HEK293 (cell line): ENCODE results near the gene CYB5D1.

Experiments used
- CTCF ChIA-PET: fragments of 350-600 bp; formaldehyde crosslinking; extraction: SDS; loops from one replicate; lab custom pipeline; 2021; ENCODE audit warnings: antibody characterized with exemption; lab: Yijun Ruan, JAX
- POLR2A ChIA-PET: fragments of 300-600 bp; formaldehyde crosslinking; extraction: SDS; loops from one replicate; lab custom pipeline; 2020; ENCODE audit warnings: antibody characterized with exemption, inconsistent platforms; lab: Yijun Ruan, JAX
- H3K27ac ChIP-seq: fragments of 200-500 bp; sonication (Bioruptor generic); 2 replicates; pipeline ENCODE4 v1.5.1; 2014; ENCODE audit warnings: low read depth, low read length, control low read depth, inconsistent platforms; ENCODE audit errors: extremely low read depth
- H3K36me3 ChIP-seq, 2 experiments: fragments of 200-500 bp in 1 of 2; sonication (Bioruptor generic) in 1 of 2; 1 replicate in 1 of 2; 2 replicates in 1 of 2; pipeline ENCODE4 v1.5.1; 2014 to 2017; ENCODE audit warnings: inconsistent platforms in 2 of 2, low read length in 2 of 2; ENCODE audit not compliant: control insufficient read depth in 2 of 2, insufficient read depth in 1 of 2
- H3K4me1 ChIP-seq: fragments of 200-500 bp; sonication (Bioruptor generic); 2 replicates; pipeline ENCODE4 v1.5.1; 2014; ENCODE audit warnings: mild to moderate bottlenecking, low read length, inconsistent platforms; ENCODE audit not compliant: control insufficient read depth, insufficient read depth
- H3K4me3 ChIP-seq: 2 replicates; pipeline ENCODE4 v1.5.1; 2011; ENCODE audit warnings: low read depth, mild to moderate bottlenecking, control low read depth, low read length, moderate library complexity
- H3K9me3 ChIP-seq: fragments of 200-500 bp; sonication (Bioruptor generic); 2 replicates; pipeline ENCODE4 v1.5.1; 2014; ENCODE audit warnings: low read depth, low read length, inconsistent platforms; ENCODE audit not compliant: control insufficient read depth, insufficient read depth
- HOXA7 ChIP-seq: sonication (generic); formaldehyde crosslinking; IDR thresholded peaks from 2 replicates; pipeline ENCODE4 v1.8.1; 2022; ENCODE audit warnings: missing genetic modification reagents, borderline replicate concordance
- KLF16 ChIP-seq: fragments of 450-650 bp; formaldehyde crosslinking; IDR thresholded peaks from 2 replicates; pipeline ENCODE4 v1.5.1; 2017; ENCODE audit warnings: missing biosample characterization, missing genetic modification characterization
- WT1 ChIP-seq: fragments of 450-650 bp; formaldehyde crosslinking; IDR thresholded peaks from 2 replicates; pipeline ENCODE4 v1.5.1; 2016; ENCODE audit warnings: missing biosample characterization, missing genetic modification characterization
- ZFHX2 ChIP-seq: fragments of 450-650 bp; formaldehyde crosslinking; conservative IDR thresholded peaks from 2 replicates; pipeline ENCODE4 v1.5.1; 2016; ENCODE audit warnings: missing biosample characterization, missing genetic modification characterization
- ZNF133 ChIP-seq: fragments of 450-650 bp; formaldehyde crosslinking; IDR thresholded peaks from 2 replicates; pipeline ENCODE4 v1.5.1; 2016; ENCODE audit warnings: missing biosample characterization, missing genetic modification characterization
- ZNF292 ChIP-seq: fragments of 450-650 bp; formaldehyde crosslinking; IDR thresholded peaks from 2 replicates; pipeline ENCODE4 v1.5.1; 2016; ENCODE audit warnings: low read depth, missing biosample characterization, missing genetic modification characterization, borderline replicate concordance
- ZNF302 ChIP-seq: fragments of 450-650 bp; formaldehyde crosslinking; IDR thresholded peaks from 2 replicates; pipeline ENCODE4 v1.5.1; 2016; ENCODE audit warnings: missing biosample characterization, missing genetic modification characterization, low read depth
- ZNF610 ChIP-seq: fragments of 450-650 bp; formaldehyde crosslinking; IDR thresholded peaks from 2 replicates; pipeline ENCODE4 v1.5.1; 2016; ENCODE audit warnings: missing biosample characterization, missing genetic modification characterization, borderline replicate concordance
- ZNF660 ChIP-seq: fragments of 450-650 bp; IDR thresholded peaks from 2 replicates; pipeline ENCODE4 v1.5.1; 2018; ENCODE audit warnings: missing biosample characterization, mild to moderate bottlenecking, missing genetic modification characterization
- ZNF670 ChIP-seq: fragments of 450-650 bp; formaldehyde crosslinking; IDR thresholded peaks from 2 replicates; pipeline ENCODE4 v1.5.1; 2016; ENCODE audit warnings: missing biosample characterization, missing genetic modification characterization, low read depth
- ZNF707 ChIP-seq: fragments of 450-650 bp; formaldehyde crosslinking; IDR thresholded peaks from 2 replicates; pipeline ENCODE4 v1.5.1; 2016; ENCODE audit warnings: missing biosample characterization, missing genetic modification characterization
- ZNF776 ChIP-seq: fragments of 450-650 bp; formaldehyde crosslinking; IDR thresholded peaks from 2 replicates; pipeline ENCODE4 v1.5.0; 2017; ENCODE audit warnings: missing biosample characterization, missing genetic modification characterization, borderline replicate concordance
- ZNF785 ChIP-seq: fragments of 450-650 bp; formaldehyde crosslinking; IDR thresholded peaks from 2 replicates; pipeline ENCODE4 v1.5.1; 2016; ENCODE audit warnings: missing biosample characterization, missing genetic modification characterization
- TF ChIP-seq, protein P1 (sequence below): fragments of 450-650 bp; formaldehyde crosslinking; IDR thresholded peaks from 2 replicates; pipeline ENCODE4 v1.5.1; 2016; ENCODE audit warnings: missing biosample characterization, missing genetic modification characterization, borderline replicate concordance
- TF ChIP-seq, protein P2 (sequence below): fragments of 450-650 bp; formaldehyde crosslinking; IDR thresholded peaks from 2 replicates; pipeline ENCODE4 v1.5.1; 2016; ENCODE audit warnings: missing biosample characterization, missing genetic modification characterization, low read depth
- TF ChIP-seq, protein P3 (sequence below): fragments of 450-650 bp; formaldehyde crosslinking; IDR thresholded peaks from 2 replicates; pipeline ENCODE4 v1.5.1; 2016; ENCODE audit warnings: missing biosample characterization, missing genetic modification characterization
- TF ChIP-seq, protein P4 (sequence below): fragments of 450-650 bp; formaldehyde crosslinking; IDR thresholded peaks from 2 replicates; pipeline ENCODE4 v1.5.1; 2016; ENCODE audit warnings: missing biosample characterization, missing genetic modification characterization
- TF ChIP-seq, protein P5 (sequence below): fragments of 450-650 bp; formaldehyde crosslinking; IDR thresholded peaks from 2 replicates; pipeline ENCODE4 v1.5.1; 2016; ENCODE audit warnings: missing biosample characterization, missing genetic modification characterization

CYB5D1 gene

DNA sequence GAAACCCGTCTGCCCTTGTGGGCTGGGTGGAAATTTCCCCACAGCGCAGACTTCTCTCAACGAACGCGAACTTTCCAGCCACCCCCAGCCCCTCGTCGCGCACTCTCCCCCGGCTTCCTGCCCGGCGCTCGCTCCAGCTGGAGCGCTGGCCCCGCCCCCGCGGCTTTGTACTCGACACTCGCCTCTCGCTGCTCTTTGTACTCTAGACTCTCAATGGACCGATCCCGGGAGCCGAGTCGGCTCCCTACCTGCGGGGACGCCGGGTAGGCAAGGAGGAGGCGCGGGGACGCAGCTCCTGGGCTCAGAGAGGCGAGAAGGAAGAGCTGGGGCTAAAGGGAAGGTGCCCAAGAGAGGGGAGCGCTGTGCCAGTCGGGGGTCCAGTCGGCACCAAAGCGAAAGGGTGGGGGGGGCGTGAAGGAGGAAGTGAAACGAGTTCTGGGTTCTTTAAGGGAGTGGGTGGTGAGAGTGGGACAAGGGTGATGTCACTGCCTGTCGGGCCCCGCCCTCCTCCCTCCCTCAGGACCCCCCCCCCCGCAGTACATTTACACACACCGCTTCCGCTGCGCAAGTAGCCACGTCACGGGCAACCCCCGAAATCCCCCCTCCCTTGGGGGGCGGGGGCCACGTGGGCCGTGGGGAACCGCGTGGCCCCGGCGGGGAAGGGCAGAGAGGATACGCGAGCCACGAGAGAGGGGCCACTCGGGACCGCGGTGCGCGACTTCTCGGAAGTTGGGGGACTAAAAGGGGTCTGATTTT is 14.1 kb upstream of the CYB5D1 start (continued):
- TF ChIP-seq, protein P1, sequence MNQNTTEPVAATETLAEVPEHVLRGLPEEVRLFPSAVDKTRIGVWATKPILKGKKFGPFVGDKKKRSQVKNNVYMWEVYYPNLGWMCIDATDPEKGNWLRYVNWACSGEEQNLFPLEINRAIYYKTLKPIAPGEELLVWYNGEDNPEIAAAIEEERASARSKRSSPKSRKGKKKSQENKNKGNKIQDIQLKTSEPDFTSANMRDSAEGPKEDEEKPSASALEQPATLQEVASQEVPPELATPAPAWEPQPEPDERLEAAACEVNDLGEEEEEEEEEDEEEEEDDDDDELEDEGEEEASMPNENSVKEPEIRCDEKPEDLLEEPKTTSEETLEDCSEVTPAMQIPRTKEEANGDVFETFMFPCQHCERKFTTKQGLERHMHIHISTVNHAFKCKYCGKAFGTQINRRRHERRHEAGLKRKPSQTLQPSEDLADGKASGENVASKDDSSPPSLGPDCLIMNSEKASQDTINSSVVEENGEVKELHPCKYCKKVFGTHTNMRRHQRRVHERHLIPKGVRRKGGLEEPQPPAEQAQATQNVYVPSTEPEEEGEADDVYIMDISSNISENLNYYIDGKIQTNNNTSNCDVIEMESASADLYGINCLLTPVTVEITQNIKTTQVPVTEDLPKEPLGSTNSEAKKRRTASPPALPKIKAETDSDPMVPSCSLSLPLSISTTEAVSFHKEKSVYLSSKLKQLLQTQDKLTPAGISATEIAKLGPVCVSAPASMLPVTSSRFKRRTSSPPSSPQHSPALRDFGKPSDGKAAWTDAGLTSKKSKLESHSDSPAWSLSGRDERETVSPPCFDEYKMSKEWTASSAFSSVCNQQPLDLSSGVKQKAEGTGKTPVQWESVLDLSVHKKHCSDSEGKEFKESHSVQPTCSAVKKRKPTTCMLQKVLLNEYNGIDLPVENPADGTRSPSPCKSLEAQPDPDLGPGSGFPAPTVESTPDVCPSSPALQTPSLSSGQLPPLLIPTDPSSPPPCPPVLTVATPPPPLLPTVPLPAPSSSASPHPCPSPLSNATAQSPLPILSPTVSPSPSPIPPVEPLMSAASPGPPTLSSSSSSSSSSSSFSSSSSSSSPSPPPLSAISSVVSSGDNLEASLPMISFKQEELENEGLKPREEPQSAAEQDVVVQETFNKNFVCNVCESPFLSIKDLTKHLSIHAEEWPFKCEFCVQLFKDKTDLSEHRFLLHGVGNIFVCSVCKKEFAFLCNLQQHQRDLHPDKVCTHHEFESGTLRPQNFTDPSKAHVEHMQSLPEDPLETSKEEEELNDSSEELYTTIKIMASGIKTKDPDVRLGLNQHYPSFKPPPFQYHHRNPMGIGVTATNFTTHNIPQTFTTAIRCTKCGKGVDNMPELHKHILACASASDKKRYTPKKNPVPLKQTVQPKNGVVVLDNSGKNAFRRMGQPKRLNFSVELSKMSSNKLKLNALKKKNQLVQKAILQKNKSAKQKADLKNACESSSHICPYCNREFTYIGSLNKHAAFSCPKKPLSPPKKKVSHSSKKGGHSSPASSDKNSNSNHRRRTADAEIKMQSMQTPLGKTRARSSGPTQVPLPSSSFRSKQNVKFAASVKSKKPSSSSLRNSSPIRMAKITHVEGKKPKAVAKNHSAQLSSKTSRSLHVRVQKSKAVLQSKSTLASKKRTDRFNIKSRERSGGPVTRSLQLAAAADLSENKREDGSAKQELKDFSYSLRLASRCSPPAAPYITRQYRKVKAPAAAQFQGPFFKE: no peak
- TF ChIP-seq, protein P2, sequence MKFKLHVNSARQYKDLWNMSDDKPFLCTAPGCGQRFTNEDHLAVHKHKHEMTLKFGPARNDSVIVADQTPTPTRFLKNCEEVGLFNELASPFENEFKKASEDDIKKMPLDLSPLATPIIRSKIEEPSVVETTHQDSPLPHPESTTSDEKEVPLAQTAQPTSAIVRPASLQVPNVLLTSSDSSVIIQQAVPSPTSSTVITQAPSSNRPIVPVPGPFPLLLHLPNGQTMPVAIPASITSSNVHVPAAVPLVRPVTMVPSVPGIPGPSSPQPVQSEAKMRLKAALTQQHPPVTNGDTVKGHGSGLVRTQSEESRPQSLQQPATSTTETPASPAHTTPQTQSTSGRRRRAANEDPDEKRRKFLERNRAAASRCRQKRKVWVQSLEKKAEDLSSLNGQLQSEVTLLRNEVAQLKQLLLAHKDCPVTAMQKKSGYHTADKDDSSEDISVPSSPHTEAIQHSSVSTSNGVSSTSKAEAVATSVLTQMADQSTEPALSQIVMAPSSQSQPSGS: peak; percentile 91
- TF ChIP-seq ZNF610 (no peak), ZNF776 (tag by site-specific recombination) (no peak), ZNF707 (no peak), ZNF785 (no peak; the same call in 1 of the 2 replicates), ZNF292 (no peak), HOXA7 (CRISPR knock-in tag) (no peak), ZNF133 (tag by site-specific recombination) (no peak), ZNF302 (no peak), ZFHX2 (tag by site-specific recombination) (peak; percentile 88)
- TF ChIP-seq, protein P3, sequence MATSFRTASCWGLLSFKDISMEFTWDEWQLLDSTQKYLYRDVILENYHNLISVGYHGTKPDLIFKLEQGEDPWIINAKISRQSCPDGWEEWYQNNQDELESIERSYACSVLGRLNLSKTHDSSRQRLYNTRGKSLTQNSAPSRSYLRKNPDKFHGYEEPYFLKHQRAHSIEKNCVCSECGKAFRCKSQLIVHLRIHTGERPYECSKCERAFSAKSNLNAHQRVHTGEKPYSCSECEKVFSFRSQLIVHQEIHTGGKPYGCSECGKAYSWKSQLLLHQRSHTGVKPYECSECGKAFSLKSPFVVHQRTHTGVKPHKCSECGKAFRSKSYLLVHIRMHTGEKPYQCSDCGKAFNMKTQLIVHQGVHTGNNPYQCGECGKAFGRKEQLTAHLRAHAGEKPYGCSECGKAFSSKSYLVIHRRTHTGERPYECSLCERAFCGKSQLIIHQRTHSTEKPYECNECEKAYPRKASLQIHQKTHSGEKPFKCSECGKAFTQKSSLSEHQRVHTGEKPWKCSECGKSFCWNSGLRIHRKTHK: no peak
- TF ChIP-seq, protein P4, sequence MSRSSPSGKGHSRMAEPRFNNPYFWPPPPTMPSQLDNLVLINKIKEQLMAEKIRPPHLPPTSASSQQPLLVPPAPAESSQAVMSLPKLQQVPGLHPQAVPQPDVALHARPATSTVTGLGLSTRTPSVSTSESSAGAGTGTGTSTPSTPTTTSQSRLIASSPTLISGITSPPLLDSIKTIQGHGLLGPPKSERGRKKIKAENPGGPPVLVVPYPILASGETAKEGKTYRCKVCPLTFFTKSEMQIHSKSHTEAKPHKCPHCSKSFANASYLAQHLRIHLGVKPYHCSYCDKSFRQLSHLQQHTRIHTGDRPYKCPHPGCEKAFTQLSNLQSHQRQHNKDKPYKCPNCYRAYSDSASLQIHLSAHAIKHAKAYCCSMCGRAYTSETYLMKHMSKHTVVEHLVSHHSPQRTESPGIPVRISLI (tag by site-specific recombination): no peak

DNA sequence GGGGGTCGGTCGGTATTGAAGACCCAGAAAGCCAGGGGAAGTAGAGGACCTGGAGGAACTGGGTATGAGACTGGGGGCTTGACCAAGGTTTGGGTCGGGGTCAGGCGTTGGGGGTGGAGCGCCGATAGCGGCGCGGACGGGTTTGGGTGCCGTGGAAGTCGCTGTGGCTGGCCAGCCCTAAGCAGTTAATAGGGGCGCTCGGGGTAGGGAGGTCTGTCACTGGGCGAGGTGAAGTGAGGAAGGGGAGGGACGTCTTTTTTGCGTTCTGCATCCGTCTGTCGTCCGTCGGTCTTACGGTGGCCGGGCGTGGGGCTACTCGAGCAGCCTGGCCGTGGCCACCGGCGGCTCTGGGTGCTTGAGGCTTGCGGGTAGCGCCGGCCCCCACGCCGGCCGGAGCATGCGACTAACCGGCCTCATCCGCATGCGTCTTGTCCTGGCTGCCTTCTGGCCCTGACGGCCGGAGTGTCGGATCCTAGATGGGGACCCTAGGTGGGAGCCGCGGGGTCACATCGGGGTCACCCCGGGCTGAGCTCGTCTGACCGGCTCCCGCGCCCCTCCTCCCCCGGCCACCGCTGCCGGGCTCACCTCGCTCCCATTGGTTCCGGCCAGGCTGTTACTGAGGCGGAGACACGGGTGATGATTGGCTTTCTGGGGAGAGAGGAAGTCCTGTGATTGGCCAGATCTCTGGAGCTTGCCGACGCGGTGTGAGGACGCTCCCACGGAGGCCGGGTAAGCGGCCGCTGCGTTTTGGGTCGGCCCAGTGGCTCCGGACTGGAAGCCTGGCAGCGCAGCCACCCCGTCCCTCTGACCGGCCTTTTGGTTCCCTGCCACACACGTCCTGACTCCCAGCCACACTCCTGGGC is 13.3 kb upstream of the CYB5D1 start:
- ChIA-PET POLR2A (interaction anchor here (0.5 to 7.7 kb wide), 22 partner anchors 8 to 278 kb away, joined by 3 to 110 read pairs (median 4); partner anchors contain the start of genes ATP1B2, CNTROB, CYB5D1 and DNAH2), CTCF (interaction anchor here (1.0 to 2.9 kb wide), 7 partner anchors 10 to 101 kb away, joined by 3 to 15 read pairs (median 3); partner anchors contain the start of gene NAA38)
- Histone ChIP-seq H3K9me3 (no peaks in the 10 kb centered on the region), H3K27ac (peak overlapping the region; percentile 96), H3K4me1 (peaks cover 16% of the 10 kb centered on the region), H3K36me3 (peaks cover 9 to 40% of the 10 kb centered on the region in 2 experiments), H3K4me3 (peak overlapping the region; percentile 70)
- TF ChIP-seq, protein P5, sequence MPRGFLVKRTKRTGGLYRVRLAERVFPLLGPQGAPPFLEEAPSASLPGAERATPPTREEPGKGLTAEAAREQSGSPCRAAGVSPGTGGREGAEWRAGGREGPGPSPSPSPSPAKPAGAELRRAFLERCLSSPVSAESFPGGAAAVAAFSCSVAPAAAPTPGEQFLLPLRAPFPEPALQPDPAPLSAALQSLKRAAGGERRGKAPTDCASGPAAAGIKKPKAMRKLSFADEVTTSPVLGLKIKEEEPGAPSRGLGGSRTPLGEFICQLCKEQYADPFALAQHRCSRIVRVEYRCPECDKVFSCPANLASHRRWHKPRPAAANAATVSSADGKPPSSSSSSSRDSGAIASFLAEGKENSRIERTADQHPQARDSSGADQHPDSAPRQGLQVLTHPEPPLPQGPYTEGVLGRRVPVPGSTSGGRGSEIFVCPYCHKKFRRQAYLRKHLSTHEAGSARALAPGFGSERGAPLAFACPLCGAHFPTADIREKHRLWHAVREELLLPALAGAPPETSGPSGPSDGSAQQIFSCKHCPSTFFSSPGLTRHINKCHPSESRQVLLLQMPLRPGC: no peak
- TF ChIP-seq ZNF660 (tag by site-specific recombination) (no peak), KLF16 (tag by site-specific recombination) (no peak), WT1 (tag by site-specific recombination) (0 out of 2 replicates have a peak, but pooled peaks have one; percentile 11), ZNF670 (tag by site-specific recombination) (no peak)
